Measurements from ENCODE around the gene SHH.

The SHH gene

DNA sequence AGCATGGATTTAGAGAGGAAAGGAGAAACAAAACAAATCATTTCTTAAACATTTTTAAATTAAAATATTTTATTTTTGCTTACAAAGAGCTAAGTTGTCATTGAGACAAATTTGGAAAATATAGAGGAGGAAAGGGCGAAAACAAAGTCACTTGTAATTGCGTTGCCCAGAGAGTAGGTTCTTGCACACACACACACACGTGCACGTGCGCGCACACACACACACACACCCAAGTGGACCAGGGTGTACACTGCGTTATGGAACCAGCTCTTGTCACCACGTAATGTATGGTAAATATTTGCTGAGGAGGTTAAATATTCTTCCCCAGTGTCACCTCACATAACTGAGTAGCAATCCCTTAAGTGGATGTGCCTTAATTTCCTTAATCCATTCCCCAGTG lies 21.6 kb downstream of the SHH start:
- no peak for DNase-seq

- no peak for DNase-seq
These were observed 23.1 kb downstream of the SHH start for GRCh38 chr7:155789001-155789725.

- DNase-seq, result no peak
These were observed 23.7 kb downstream of the SHH start for GRCh38 chr7:155788616-155789000.

GRCh38 chr7:155787171-155787851 lies 25.0 kb downstream of the SHH start:
- DNase-seq, result no peak

GRCh38 chr7:155786491-155786890 lies 25.8 kb downstream of the SHH start:
- no peak for DNase-seq

DNA sequence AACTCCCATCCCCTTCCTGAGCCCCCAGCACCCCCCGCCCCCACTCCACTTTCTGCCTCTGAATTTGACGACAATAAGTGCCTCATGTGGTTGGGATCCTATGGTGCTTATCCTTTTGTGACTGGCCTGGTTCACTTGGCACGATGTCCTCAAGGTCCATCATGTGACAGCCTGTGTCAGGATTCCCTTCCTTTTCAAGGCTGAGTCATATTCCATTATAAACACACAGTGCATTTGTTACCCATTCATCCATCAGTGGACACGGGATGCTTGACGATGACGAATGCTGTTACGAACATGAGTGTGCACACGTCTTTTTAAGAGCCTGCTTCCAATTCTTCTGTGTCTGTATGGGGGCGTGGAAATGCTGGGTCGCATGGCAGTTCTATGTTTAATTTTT lies 26.7 kb downstream of the SHH start:
- DNase-seq, result no peak

DNA sequence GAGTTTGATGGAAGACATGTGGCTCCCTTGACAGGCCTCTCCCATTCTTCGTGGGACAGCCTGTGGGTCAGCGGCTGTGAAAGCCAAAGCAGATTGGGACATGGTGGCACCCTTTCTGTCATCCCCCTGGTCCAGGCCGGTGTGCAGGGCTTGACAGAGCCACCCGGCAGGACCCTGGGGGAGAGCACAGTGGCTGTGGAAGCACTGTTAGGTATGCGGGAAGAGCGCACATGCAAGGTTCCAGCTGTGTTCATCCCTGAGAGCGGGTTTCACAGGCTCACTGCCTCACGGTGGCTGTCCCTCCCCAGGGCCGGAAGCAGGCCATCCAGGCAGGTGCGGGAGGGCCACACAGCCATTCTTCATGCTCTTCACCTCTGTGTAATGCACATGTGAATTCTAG lies 29.8 kb downstream of the SHH start:
- no peak for DNase-seq

- no peak for DNase-seq
These were observed 30.8 kb downstream of the SHH start for GRCh38 chr7:155781433-155781832.

- DNase-seq, result no peak
These were observed 31.4 kb downstream of the SHH start for GRCh38 chr7:155780884-155781283.

GRCh38 chr7:155778349-155778748 lies 33.9 kb downstream of the SHH start:
- DNase-seq, result no peak

DNA sequence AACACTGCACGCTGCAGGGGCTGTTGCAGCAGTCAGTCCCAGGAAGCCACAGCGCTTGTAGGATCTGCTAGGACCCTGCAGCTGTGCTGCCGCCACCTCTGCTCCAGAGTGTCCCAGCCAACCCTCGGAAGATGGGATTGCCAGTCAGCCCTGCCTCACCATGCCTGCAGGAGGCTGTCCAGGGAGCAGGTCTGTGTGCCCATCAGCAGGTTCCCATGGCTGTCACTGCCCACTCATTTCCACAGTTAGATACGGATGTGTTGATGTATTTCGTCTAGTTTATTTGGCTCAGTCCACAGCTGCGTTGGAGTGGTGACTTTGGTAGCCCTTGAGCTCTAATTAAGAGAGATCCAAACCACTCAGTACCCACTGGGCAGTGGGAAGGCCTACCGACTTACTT lies 35.7 kb downstream of the SHH start:
- no peak for DNase-seq

DNA sequence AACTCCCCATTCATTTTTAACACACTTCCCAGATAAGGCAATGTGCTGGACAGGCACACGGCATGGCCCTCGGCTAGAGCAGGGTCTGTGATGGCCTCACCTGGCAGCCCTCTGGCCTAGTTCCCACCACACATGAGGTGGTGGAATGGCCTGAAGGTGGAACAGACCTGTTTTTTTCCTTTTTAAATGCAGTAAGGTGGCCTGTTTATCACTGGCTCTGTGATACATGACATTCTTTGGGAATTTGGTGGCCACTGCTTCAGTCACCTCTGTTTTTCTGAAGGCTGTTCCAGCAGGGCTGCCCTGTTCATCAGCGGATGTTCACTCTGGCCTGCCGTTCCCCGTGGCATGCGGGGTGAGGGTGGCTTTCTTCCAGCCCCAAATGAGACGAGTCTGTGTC lies 36.6 kb downstream of the SHH start:
- no peak for DNase-seq

- DNase-seq, result no peak
These were observed 37.3 kb downstream of the SHH start for GRCh38 chr7:155774947-155775346.

- no peak for DNase-seq
These were observed 38.7 kb downstream of the SHH start for GRCh38 chr7:155773531-155773930.

DNA sequence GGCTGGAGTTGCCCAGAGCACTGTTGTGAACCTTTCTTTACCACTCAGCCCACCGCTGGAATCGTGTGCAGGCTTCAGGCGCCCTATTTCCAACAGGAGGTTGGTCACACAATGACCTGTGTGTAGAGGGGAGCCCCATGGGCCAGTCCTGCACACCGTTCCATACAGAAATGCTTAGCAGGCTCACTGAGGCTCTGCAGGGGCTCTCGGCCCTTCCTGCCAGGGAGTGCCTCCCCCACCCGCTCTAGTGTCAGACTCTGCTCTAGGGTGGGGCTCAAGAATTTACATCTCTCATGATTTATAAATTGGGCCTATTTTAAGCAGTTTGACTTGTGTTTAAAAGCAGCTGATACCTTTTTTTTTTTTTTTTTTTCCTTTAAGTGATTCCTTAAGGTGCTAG lies 42.0 kb downstream of the SHH start:
- no peak for DNase-seq

DNA sequence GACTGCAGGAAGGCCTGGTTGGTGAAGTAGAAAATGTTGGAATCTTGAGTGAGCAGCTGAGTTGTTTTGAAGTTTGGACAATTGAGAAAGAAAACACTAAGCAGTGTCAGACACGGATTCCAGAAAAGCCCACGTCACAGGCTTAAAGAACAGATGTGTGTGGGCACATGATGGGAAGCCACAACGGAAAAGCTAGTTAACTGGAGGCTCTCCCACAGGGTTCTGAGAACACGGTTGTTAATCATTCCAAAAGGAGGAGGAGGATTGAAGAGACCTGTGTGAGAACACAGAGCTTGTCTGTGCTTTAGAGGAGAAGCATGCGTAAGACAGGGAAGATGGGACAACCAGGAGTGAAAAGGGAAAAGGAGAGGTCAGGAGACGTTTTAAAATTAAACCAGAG lies 42.6 kb downstream of the SHH start:
- DNase-seq, result no peak

GRCh38 chr7:155766966-155767916 lies 45.0 kb downstream of the SHH start:
- DNase-seq, result no peak

DNA sequence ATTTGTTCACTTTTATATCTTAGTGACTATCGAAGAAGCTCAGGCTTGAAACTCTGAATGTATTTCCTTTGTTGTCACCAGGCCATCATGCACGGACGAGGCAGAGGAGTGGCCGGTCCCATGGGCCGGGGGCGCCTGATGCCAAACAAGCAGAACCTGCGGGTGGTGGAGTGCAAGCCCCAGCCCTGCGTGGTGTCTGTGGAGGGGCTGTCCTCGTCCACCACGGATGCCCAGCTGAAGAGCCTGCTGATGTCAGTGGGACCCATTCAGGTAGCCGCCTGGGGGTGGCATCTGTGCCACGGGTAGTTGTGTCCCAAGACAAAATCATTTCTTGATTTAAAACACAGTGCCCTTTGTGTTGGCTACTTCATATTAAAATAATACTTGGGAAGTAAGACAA lies 45.9 kb downstream of the SHH start:
- DNase-seq, result no peak

DNA sequence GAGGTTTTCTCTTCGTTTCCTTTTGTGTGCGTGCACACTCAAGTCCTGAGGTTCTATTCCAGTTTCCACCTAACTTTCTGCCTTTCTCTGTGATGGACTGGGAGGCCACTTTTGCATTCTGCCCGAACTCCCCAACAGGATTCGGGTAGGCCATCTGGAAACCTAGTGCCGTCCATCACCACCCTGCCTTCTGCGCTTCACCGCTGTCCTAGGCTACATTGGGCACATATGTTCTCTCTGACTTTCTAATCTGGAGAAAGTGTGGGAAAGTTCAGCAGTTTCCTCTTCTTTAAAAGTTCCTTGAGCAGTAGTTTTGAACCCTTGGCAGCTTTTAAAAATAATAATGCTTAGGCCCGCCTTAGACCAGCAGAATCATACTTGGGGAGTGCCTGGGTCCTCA lies 46.8 kb downstream of the SHH start:
- DNase-seq, result no peak

DNA sequence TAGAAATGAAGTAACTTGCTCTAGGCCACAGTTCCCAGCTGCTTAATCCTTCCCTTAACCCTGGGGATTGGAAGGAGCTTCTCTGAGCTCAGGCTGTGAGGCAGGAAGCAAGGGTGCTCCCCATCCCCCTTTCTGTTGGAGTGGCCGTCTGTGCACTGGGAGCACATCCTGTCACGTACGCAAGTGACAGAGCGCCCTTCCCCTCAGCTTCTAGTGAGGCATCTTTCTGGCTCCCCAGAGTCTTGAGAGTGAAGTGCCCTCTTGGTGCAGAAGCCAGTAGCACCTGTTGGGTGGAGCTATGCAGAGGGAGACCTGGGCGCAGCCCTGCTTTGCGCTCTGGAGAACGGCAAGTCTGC lies 47.8 kb downstream of the SHH start:
- no peak for DNase-seq

DNA sequence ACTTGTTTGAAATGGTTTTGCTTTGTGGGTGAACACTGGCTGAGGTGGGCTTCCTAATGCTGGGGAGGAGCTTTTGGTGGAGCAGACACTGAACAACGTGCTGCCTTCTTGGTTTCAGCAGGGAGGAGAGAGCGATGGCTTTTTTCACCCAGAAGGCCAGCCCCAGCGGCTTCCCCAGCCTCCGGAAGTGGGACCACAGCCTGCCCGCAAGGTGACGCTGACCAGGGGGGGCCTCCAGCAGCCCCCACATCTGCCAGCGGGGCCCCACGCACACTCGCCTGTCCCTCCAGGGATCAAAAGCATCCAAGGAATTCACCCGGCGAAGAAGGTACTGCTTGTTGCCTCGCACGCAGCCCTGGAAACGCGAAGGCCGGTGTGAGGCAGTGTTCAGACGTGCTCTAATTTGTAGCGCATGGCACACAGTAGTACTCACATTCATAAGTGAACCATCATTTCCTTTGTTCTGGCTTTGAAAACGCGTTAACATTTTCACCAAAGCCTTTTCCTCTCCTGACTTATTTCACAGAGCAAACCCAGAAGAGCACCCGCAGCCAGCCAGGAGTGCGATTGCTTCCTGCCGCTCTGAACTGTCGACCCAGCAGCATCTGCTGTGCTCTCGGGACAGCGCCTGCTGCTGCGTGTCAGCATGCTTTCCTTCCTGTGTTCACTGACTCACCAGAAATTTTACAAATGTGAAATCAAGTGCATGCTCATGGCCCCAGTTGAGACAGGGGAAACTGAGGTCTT lies 48.4 kb downstream of the SHH start:
- DNase-seq, result no peak

DNA sequence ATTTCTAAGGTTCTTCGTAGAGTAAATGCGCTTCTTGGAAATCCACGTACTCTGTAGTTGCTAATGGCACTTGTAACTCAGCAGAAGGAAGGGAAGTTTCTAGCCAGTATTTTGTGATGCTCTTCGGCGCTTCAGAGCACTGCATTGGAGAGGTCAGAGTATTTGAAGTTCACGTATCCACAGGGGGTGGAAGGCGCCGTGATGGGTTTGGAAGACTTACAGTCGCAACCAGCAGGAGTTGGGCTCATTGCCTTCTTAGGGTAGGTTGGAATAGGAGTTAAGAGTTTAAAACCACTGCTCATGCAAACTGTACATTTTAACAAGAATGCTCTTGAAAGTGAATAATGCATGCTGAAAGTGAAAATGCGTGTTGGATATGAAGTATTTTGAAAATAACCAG lies 49.1 kb downstream of the SHH start:
- DNase-seq, result no peak

DNA sequence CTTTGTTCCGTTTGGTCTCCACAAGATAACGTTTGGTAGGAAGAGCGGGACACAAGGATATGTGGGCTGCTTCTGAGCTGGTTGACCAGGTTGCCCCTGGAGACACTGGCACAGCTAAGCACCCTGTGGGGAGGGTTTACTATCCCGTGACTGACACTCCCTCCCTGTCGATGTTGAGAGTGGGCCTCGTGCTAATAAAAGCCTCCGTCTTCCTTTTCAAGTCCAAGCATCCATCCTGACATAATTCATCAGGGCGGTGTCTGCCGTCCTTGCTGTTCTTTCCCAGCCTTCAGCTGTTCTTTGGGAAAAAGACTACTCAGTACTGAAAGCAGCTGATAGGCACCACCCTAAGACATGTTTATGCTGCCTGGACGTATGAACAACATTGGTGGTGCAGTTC lies 49.6 kb downstream of the SHH start:
- DNase-seq, result no peak

All from DMS79 (cell line).